Measurements from ENCODE around the gene UPF1. TPM values are rescaled to one million over a fixed set of nuclear protein-coding genes. Genes with fewer than 3 reads are reported as not detected.
A peak's percentile ranks its signal among the peaks of the same experiment; 100 is the strongest.

UPF1 gene
- total RNA-seq, 1 experiment from 2014 or later, result 78.8 TPM

- H3K27ac ChIP-seq, result peak overlapping the region; percentile 7; the same call in 1 of the 2 replicates
- peaks cover 22% of the 10 kb centered on the region for H3K4me1 ChIP-seq (replicated peaks; ENCODE audit: insufficient read depth)
- H4K20me1 ChIP-seq (ENCODE audit: insufficient read depth), result peaks cover 57% of the 10 kb centered on the region
- H3K4me3 ChIP-seq, result peak overlapping the region; percentile 95
- intact Hi-C loops (cut with micrococcal nuclease; ENCODE audit: unreplicated experiment), result loop anchor here (5.0 kb wide), 2 partner anchors 156 to 246 kb away; partner anchors contain the start of gene REX1BD
- peaks cover 8% of the 10 kb centered on the region; the same call in 1 of the 2 replicates for H3F3A ChIP-seq (ENCODE audit: insufficient read depth, low read depth)
- ChIA-PET POLR2A (ENCODE audit: unreplicated experiment) (interaction anchor here (0.5 to 0.7 kb wide), 2 partner anchors 47 to 61 kb away, joined by 3 to 9 read pairs; no protein-coding TSS in a partner anchor), CTCF (interaction anchor here (0.6 kb wide), 1 partner anchor 55 kb away, joined by 4 read pairs; no protein-coding TSS in a partner anchor)
- no TSS peak for BruUV-seq (replicated peaks)
- H3K9me3 ChIP-seq (ENCODE audit: insufficient read depth, low read depth), result no peaks in the 10 kb centered on the region
- H3K79me2 ChIP-seq (ENCODE audit: low read depth), result peaks cover 59% of the 10 kb centered on the region
- peak overlapping the region; percentile 100 for H3K4me2 ChIP-seq
- peaks cover 34% of the 10 kb centered on the region for H3K36me3 ChIP-seq (ENCODE audit: low read depth)
- H2AFZ ChIP-seq, result no peak overlapping the region
- TF ChIP-seq EZH2 (IDR thresholded peaks at IDR 0.05; ENCODE audit: low read depth), result no peak
- no peak for TF ChIP-seq CTCF (conservative IDR thresholded peaks at IDR 0.05)
- H3K27me3 ChIP-seq (ENCODE audit: insufficient read depth, low read depth), result no peaks in the 10 kb centered on the region
- H3K9me2 ChIP-seq (ENCODE audit: insufficient read depth), result no peaks in the 10 kb centered on the region
- DNase-seq, result no peak
Observed at GRCh38 chr19:18833141-18833476, 1.4 kb downstream of the UPF1 start.

GRCh38 chr19:18833849-18834643 lies 2.3 kb downstream of the UPF1 start:
- H3F3A ChIP-seq (ENCODE audit: insufficient read depth, low read depth), result peaks cover 8% of the 10 kb centered on the region; the same call in 1 of the 2 replicates
- peaks cover 22% of the 10 kb centered on the region for H3K4me1 ChIP-seq (replicated peaks; ENCODE audit: insufficient read depth)
- no peaks in the 10 kb centered on the region for H3K27me3 ChIP-seq (ENCODE audit: insufficient read depth, low read depth)
- intact Hi-C loops (cut with micrococcal nuclease; ENCODE audit: unreplicated experiment), result loop anchor here (1.0 to 5.0 kb wide), 3 partner anchors 70 to 247 kb away; partner anchors contain the start of gene REX1BD
- no peaks in the 10 kb centered on the region for H3K9me3 ChIP-seq (ENCODE audit: insufficient read depth, low read depth)
- CTCF ChIA-PET, result interaction anchor here (0.6 kb wide), 2 partner anchors 56 to 275 kb away, joined by 3 to 4 read pairs; no protein-coding TSS in a partner anchor
- peak overlapping the region; percentile 100 for H3K4me2 ChIP-seq
- H2AFZ ChIP-seq, result no peak overlapping the region
- BruUV-seq (replicated peaks), result no TSS peak
- peak in 1 of 2 experiments; percentile 64 for DNase-seq
- H3K27ac ChIP-seq, result peak overlapping the region; percentile 3; the same call in 1 of the 2 replicates
- POLR2A ChIA-PET (ENCODE audit: unreplicated experiment), result interaction anchor here (0.6 to 0.7 kb wide), 3 partner anchors 62 to 529 kb away, joined by 4 to 9 read pairs (median 5); no protein-coding TSS in a partner anchor
- H3K4me3 ChIP-seq, result peak overlapping the region; percentile 95
- H3K36me3 ChIP-seq (ENCODE audit: low read depth), result peaks cover 34% of the 10 kb centered on the region
- peaks cover 68% of the 10 kb centered on the region for H3K79me2 ChIP-seq (ENCODE audit: low read depth)
- peaks cover 66% of the 10 kb centered on the region for H4K20me1 ChIP-seq (ENCODE audit: insufficient read depth)
- no peaks in the 10 kb centered on the region for H3K9me2 ChIP-seq (ENCODE audit: insufficient read depth)
- TF ChIP-seq CTCF (conservative IDR thresholded peaks at IDR 0.05) (no peak), EZH2 (IDR thresholded peaks at IDR 0.05; ENCODE audit: low read depth) (no peak)

- intact Hi-C loops (cut with micrococcal nuclease; ENCODE audit: unreplicated experiment), result loop anchor here (1.0 to 5.0 kb wide), 3 partner anchors 70 to 247 kb away; partner anchors contain the start of gene REX1BD
- BruUV-seq (replicated peaks), result no TSS peak
Observed at GRCh38 chr19:18834644-18834984, 2.9 kb downstream of the UPF1 start.

More at GRCh38 chr19:18834644-18834984, 2.9 kb downstream of the UPF1 start:
- Histone ChIP-seq H3K9me2 (ENCODE audit: insufficient read depth) (no peaks in the 10 kb centered on the region), H2AFZ (no peak overlapping the region), H3K9me3 (ENCODE audit: insufficient read depth, low read depth) (no peaks in the 10 kb centered on the region), H3K4me2 (peak overlapping the region; percentile 100), H3K4me1 (replicated peaks; ENCODE audit: insufficient read depth) (peaks cover 22% of the 10 kb centered on the region), H3K36me3 (ENCODE audit: low read depth) (peaks cover 34% of the 10 kb centered on the region), H3K79me2 (ENCODE audit: low read depth) (peaks cover 74% of the 10 kb centered on the region), H4K20me1 (ENCODE audit: insufficient read depth) (peaks cover 72% of the 10 kb centered on the region), H3K27ac (peak overlapping the region; percentile 3; the same call in 1 of the 2 replicates), H3F3A (ENCODE audit: insufficient read depth, low read depth) (peaks cover 8% of the 10 kb centered on the region; the same call in 1 of the 2 replicates), H3K27me3 (ENCODE audit: insufficient read depth, low read depth) (no peaks in the 10 kb centered on the region), H3K4me3 (peak overlapping the region; percentile 95; the same call in 1 of the 2 replicates)
- CTCF ChIA-PET, result no interaction called here
- POLR2A ChIA-PET (ENCODE audit: unreplicated experiment), result no interaction called here
- TF ChIP-seq CTCF (conservative IDR thresholded peaks at IDR 0.05), result no peak
- TF ChIP-seq EZH2 (IDR thresholded peaks at IDR 0.05; ENCODE audit: low read depth), result no peak
- no peak for DNase-seq
